ENCODE results near the gene THSD7B. TPM values are rescaled to one million over a fixed set of nuclear protein-coding genes. Genes with fewer than 3 reads are reported as not detected.

Gene THSD7B
- polyA plus RNA-seq, 2 of the 4 experiments (the other 2 are of a cell fraction), result not detected

- Histone ChIP-seq H3K9me3 (no peaks in the 10 kb centered on the region), H3K4me2 (no peak overlapping the region), H3K4me1 (no peaks in the 10 kb centered on the region), H3K4me3 (no peak overlapping the region), H3K27ac (no peak overlapping the region)
- no peak for TF ChIP-seq MAX (IDR thresholded peaks at IDR 0.05)
- TF ChIP-seq TFCP2L1 (CRISPR knock-in tag; IDR thresholded peaks at IDR 0.05), result no peak
- no peak for TF ChIP-seq TP53 (CRISPR knock-in tag; IDR thresholded peaks at IDR 0.05)
- no peak for TF ChIP-seq POLR2A (IDR thresholded peaks at IDR 0.05; ENCODE audit: low read length)
- no peak for TF ChIP-seq ZC3H11A (IDR thresholded peaks at IDR 0.05)
- TF ChIP-seq ELK1 (IDR thresholded peaks at IDR 0.05; ENCODE audit: low read depth, low read length), result no peak
- no peak for TF ChIP-seq NPAS2 (CRISPR knock-in tag; IDR thresholded peaks at IDR 0.05; ENCODE audit: borderline replicate concordance)
- no peak for TF ChIP-seq JUNB (IDR thresholded peaks at IDR 0.05)
- no peak for TF ChIP-seq FOSB (CRISPR knock-in tag; IDR thresholded peaks at IDR 0.05)
- no peak for TF ChIP-seq HOXA7 (CRISPR knock-in tag; IDR thresholded peaks at IDR 0.05)
- no peak for TF ChIP-seq BHLHE40 (IDR thresholded peaks at IDR 0.05; ENCODE audit: low read depth, low read length)
- no peak for TF ChIP-seq MAFK (IDR thresholded peaks at IDR 0.05; ENCODE audit: partially characterized antibody)
- ChIA-PET POLR2A (no interaction called here), CTCF (interaction anchor here (1.0 kb wide), 1 partner anchor 30 kb away, joined by 4 read pairs; no protein-coding TSS in a partner anchor)
- no peak for DNase-seq (ENCODE audit: low read depth in 1 of 2, low spot score in 1 of 2)
- ATAC-seq, result no peak
- 4% methylated on average over 2 of the region's 2 CpGs for WGBS (ENCODE audit: missing lambda C conversion rate)
- no peak for FAIRE-seq
These were observed 95.2 kb downstream of the THSD7B start for GRCh38 chr2:136860443-136860958.

GRCh38 chr2:136863468-136863867 lies 98.1 kb downstream of the THSD7B start:
- ChIA-PET CTCF (interaction anchor here (0.7 kb wide), 1 partner anchor 72 kb away, joined by 3 read pairs; no protein-coding TSS in a partner anchor), POLR2A (no interaction called here)
- Histone ChIP-seq H3K27ac (no peak overlapping the region), H3K4me2 (no peak overlapping the region), H3K4me3 (no peak overlapping the region), H3K9me3 (no peaks in the 10 kb centered on the region), H3K4me1 (no peaks in the 10 kb centered on the region)
- ATAC-seq, result no peak
- no peak for TF ChIP-seq E2F6 (IDR thresholded peaks at IDR 0.05; ENCODE audit: borderline replicate concordance, low read depth)
- no peak for TF ChIP-seq POLR2A (IDR thresholded peaks at IDR 0.05; ENCODE audit: low read length)
- TF ChIP-seq POLR2AphosphoS2 (conservative IDR thresholded peaks at IDR 0.05; ENCODE audit: low read length), result no peak
- TF ChIP-seq NPAS2 (CRISPR knock-in tag; IDR thresholded peaks at IDR 0.05; ENCODE audit: borderline replicate concordance), result no peak
- no peak for TF ChIP-seq CHD2 (IDR thresholded peaks at IDR 0.05; ENCODE audit: low read length, partially characterized antibody)
- TF ChIP-seq EP300 (IDR thresholded peaks at IDR 0.05), result no peak
- no peak for TF ChIP-seq PBX3 (IDR thresholded peaks at IDR 0.05)
- WGBS (ENCODE audit: missing lambda C conversion rate), result 32% methylated on average over 6 of the region's 6 CpGs
- no peak for FAIRE-seq
- DNase-seq (ENCODE audit: low read depth in 1 of 2, low spot score in 1 of 2), result no peak

- FAIRE-seq (no peak), DNase-seq (ENCODE audit: low read depth in 1 of 2, low spot score in 1 of 2) (no peak), ATAC-seq (no peak)
- H3K27ac ChIP-seq, result no peak overlapping the region
- ChIA-PET POLR2A (no interaction called here), CTCF (no interaction called here)
- no peaks in the 10 kb centered on the region for H3K4me1 ChIP-seq
- no peak overlapping the region for H3K4me2 ChIP-seq
- 19% methylated on average over 4 of the region's 4 CpGs for WGBS (ENCODE audit: missing lambda C conversion rate)
- TF ChIP-seq RNF2 (IDR thresholded peaks at IDR 0.05; ENCODE audit: borderline replicate concordance, low read depth), result no peak
- TF ChIP-seq RARB (CRISPR knock-in tag; IDR thresholded peaks at IDR 0.05), result no peak
- no peak for TF ChIP-seq MYC (IDR thresholded peaks at IDR 0.05; ENCODE audit: borderline replicate concordance, low read length)
- no peak for TF ChIP-seq KDM5A (IDR thresholded peaks at IDR 0.05)
- TF ChIP-seq HOXB13 (CRISPR knock-in tag; IDR thresholded peaks at IDR 0.05; ENCODE audit: low read depth), result no peak
- no peak overlapping the region for H3K4me3 ChIP-seq
- no peaks in the 10 kb centered on the region for H3K9me3 ChIP-seq
These were observed 98.5 kb downstream of the THSD7B start for GRCh38 chr2:136863874-136864273.
